ENCODE data around the gene CABCOCO1. TPM values are rescaled to one million over a fixed set of nuclear protein-coding genes. Genes with fewer than 3 reads are reported as not detected.

CABCOCO1 gene
- total and polyA plus RNA-seq, 2 of the 13 experiments (the other 11 are each of a cell fraction or from before 2014, with no cell fraction given) = not detected

- TF ChIP-seq ZNF687 (CRISPR knock-in tag; IDR thresholded peaks at IDR 0.05) (peak; percentile 15; the same call in 1 of the 2 replicates), ZNF138 (CRISPR knock-in tag; IDR thresholded peaks at IDR 0.05; ENCODE audit: low read depth) (no peak)
Measured at GRCh38 chr10:61662794-61663259, at the start of gene CABCOCO1 (continued).

GRCh38 chr10:61613665-61614064 lies 49.1 kb upstream of the CABCOCO1 start:
- ChIA-PET POLR2A (no interaction called here), CTCF (ENCODE audit: low intra/inter-chr PET ratio, low total read pairs) (no interaction called here)
- Histone ChIP-seq H3K9me3 (ENCODE audit: low read length) (no peaks in the 10 kb centered on the region), H2AFZ (ENCODE audit: low read length) (no peak overlapping the region), H3K27me3 (ENCODE audit: control insufficient read depth in 1 of 2, insufficient read depth in 2 of 2, low read length in 2 of 2) (no peaks in the 10 kb centered on the region), H4K20me1 (ENCODE audit: insufficient read depth, low read length) (no peaks in the 10 kb centered on the region), H3K4me2 (ENCODE audit: low read depth, low read length) (no peak overlapping the region), H3K36me3 (replicated peaks in 1 of 2; ENCODE audit: control insufficient read depth in 1 of 2, insufficient read depth in 2 of 2, low read length in 2 of 2) (no peaks in the 10 kb centered on the region), H3K9ac (ENCODE audit: insufficient read depth, low read depth, low read length) (no peak overlapping the region), H3K4me1 (ENCODE audit: insufficient read depth, low read length) (no peaks in the 10 kb centered on the region), H3K79me2 (ENCODE audit: insufficient read depth, low read length) (no peaks in the 10 kb centered on the region), H3K27ac (ENCODE audit: extremely low read length, insufficient read depth, low read length) (no peak overlapping the region), H3K4me3 (replicated peaks in 1 of 3; ENCODE audit: insufficient read depth in 1 of 3, low read depth in 2 of 3, low read length in 3 of 3) (no peak overlapping the region)
- FAIRE-seq = no peak
- WGBS (ENCODE audit: low lambda C conversion rate) = 11% methylated on average over 2 of the region's 2 CpGs
- no peak for ATAC-seq
- no peak for DNase-seq (ENCODE audit: low spot score)
- no peak for TF ChIP-seq ZNF740 (CRISPR knock-in tag; IDR thresholded peaks at IDR 0.05)
- no peak for TF ChIP-seq PREB (CRISPR knock-in tag; IDR thresholded peaks at IDR 0.05)
- TF ChIP-seq RBAK (CRISPR knock-in tag; IDR thresholded peaks at IDR 0.05) = no peak
- no peak for TF ChIP-seq THAP11 (CRISPR knock-in tag; IDR thresholded peaks at IDR 0.05)
- TF ChIP-seq ZNF510 (CRISPR knock-in tag; IDR thresholded peaks at IDR 0.05; ENCODE audit: low read depth) = no peak
- no peak for TF ChIP-seq ZNF350 (CRISPR knock-in tag; IDR thresholded peaks at IDR 0.05; ENCODE audit: borderline replicate concordance, low read depth)
- in situ Hi-C loops (cut with HindIII; ENCODE audit: extremely low pct_ligation_motif_present, low pct_unique_long_range_greater_than_20kb) = loop anchor here (25.0 kb wide), 1 partner anchor 801 kb away; no protein-coding TSS in a partner anchor
- intact Hi-C loops (cut with micrococcal nuclease; ENCODE audit: unreplicated experiment) = no loop called here
- BruUV-seq (replicated peaks) = no TSS peak

All from HepG2 (cell line).